ENCODE data around the gene CHM.

DNA sequence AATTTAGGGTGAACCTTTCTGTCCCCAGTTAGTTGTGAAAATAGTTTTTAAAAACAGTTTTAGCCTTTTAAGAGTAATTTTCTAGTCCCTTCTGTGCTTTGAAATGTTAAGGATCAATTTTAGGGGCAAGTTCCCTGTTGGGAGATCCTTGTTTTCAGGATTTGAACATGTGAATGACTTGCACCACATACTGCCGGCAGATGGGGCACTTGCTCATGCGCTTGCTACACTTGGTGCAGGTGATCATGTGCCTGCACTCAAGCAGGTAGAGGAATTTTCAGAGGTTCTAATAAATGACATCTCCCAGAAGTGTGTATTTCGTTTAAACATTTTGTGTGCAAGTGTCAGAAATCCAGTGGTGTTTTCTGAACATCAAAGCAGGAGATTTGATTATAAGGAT lies 195.9 kb downstream of the CHM start:
- TF ChIP-seq POLR2A (IDR thresholded peaks at IDR 0.05), result no peak
- TF ChIP-seq, protein P1, sequence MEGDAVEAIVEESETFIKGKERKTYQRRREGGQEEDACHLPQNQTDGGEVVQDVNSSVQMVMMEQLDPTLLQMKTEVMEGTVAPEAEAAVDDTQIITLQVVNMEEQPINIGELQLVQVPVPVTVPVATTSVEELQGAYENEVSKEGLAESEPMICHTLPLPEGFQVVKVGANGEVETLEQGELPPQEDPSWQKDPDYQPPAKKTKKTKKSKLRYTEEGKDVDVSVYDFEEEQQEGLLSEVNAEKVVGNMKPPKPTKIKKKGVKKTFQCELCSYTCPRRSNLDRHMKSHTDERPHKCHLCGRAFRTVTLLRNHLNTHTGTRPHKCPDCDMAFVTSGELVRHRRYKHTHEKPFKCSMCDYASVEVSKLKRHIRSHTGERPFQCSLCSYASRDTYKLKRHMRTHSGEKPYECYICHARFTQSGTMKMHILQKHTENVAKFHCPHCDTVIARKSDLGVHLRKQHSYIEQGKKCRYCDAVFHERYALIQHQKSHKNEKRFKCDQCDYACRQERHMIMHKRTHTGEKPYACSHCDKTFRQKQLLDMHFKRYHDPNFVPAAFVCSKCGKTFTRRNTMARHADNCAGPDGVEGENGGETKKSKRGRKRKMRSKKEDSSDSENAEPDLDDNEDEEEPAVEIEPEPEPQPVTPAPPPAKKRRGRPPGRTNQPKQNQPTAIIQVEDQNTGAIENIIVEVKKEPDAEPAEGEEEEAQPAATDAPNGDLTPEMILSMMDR (IDR thresholded peaks at IDR 0.05), result no peak

All from uterus (tissue), 2 donors.